ENCODE measurements around the gene CNOT6L.

GRCh38 chr4:77848508-77848907 lies 29.3 kb upstream of the CNOT6L start:
- TF ChIP-seq CTCF (IDR thresholded peaks at IDR 0.05), result no peak
- TF ChIP-seq POLR2A (IDR thresholded peaks at IDR 0.05), result no peak
